ENCODE data around the gene GGCT.

- TF ChIP-seq CTCF (IDR thresholded peaks at IDR 0.05) (no peak), POLR2A (IDR thresholded peaks at IDR 0.05) (no peak)
These were observed 31.5 kb downstream of the GGCT start for GRCh38 chr7:30472784-30473775.

Measured in adrenal gland (tissue), 5 donors.